ENCODE measurements around the gene ABCA2.

The ABCA2 gene

DNA sequence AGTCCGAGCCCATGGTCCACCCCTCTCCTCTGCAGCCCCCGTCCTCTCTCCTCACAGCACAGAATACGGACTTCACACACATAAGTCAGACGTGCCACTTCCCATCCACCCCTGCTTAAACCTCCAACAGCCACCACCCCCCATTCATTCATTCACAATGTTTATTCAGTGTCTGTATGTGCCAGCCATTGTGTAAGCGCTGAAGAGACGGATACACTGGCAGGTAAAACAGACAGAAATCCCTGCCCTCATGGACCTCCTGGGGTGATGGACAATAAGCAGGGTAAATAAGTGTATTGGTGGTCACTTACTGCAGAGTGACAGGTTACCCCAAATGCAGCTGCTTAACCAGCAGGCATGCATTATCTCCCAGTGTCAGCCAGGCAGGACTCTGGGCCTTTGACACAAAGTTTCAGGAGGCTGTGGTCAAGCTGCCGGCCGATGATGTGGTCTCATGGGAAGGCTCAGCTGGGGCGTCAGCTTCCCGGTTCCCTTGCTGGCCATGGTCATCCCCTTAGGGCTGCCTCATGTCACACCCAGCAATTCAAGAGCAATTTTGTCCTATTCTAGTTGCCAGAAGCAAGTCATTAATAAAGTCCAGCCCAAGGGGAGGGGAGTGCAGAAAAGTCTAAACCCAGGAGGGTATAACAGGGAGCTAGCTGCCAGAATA lies 37.7 kb downstream of the ABCA2 start:
- H3K4me3 ChIP-seq (ENCODE audit: low read depth, low read length), result no peak overlapping the region
- no peak overlapping the region for H3K27ac ChIP-seq
- H3K4me1 ChIP-seq, result no peaks in the 10 kb centered on the region
- no peaks in the 10 kb centered on the region for H3K9me3 ChIP-seq (ENCODE audit: control insufficient read depth, low read length)
- no peaks in the 10 kb centered on the region for H3K79me2 ChIP-seq
- H3K36me3 ChIP-seq (ENCODE audit: control insufficient read depth, insufficient read depth, low read length), result no peaks in the 10 kb centered on the region
- no peak overlapping the region for H3K4me2 ChIP-seq (ENCODE audit: low read length)
- no peak overlapping the region for H3K9ac ChIP-seq
- no peaks in the 10 kb centered on the region for H3K27me3 ChIP-seq (ENCODE audit: control insufficient read depth, insufficient read depth, low read length)
- TF ChIP-seq, protein P1, sequence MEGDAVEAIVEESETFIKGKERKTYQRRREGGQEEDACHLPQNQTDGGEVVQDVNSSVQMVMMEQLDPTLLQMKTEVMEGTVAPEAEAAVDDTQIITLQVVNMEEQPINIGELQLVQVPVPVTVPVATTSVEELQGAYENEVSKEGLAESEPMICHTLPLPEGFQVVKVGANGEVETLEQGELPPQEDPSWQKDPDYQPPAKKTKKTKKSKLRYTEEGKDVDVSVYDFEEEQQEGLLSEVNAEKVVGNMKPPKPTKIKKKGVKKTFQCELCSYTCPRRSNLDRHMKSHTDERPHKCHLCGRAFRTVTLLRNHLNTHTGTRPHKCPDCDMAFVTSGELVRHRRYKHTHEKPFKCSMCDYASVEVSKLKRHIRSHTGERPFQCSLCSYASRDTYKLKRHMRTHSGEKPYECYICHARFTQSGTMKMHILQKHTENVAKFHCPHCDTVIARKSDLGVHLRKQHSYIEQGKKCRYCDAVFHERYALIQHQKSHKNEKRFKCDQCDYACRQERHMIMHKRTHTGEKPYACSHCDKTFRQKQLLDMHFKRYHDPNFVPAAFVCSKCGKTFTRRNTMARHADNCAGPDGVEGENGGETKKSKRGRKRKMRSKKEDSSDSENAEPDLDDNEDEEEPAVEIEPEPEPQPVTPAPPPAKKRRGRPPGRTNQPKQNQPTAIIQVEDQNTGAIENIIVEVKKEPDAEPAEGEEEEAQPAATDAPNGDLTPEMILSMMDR (IDR thresholded peaks at IDR 0.05), result no peak
- H2AFZ ChIP-seq, result no peak overlapping the region

DNA sequence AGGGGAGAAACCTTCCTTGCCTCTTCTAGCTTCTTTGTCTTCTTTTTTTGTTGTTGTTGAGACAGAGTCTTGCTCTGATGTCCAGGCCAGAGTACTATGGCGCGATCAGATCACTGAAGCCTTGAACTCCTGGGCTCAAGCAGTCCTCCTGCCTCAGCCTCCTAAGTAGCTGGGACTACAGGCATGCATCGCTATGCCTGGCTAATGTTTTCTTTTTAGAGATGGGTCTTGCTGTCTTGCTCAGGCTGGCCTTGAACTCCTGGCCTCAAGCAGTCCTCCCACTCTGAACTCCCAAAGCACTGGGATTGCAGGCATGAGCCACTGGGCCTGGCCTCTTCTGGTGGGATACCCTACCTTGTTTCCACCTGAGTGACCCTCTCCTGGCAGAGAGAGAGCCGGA lies 39.2 kb downstream of the ABCA2 start:
- Histone ChIP-seq H3K79me2 (no peaks in the 10 kb centered on the region), H3K4me2 (ENCODE audit: low read length) (no peak overlapping the region), H3K4me3 (ENCODE audit: low read depth, low read length) (no peak overlapping the region), H3K9me3 (ENCODE audit: control insufficient read depth, low read length) (no peaks in the 10 kb centered on the region), H3K27ac (no peak overlapping the region), H3K36me3 (ENCODE audit: control insufficient read depth, insufficient read depth, low read length) (no peaks in the 10 kb centered on the region), H2AFZ (no peak overlapping the region), H3K4me1 (no peaks in the 10 kb centered on the region), H3K9ac (no peak overlapping the region), H3K27me3 (ENCODE audit: control insufficient read depth, insufficient read depth, low read length) (no peaks in the 10 kb centered on the region)
- TF ChIP-seq, protein P1 (IDR thresholded peaks at IDR 0.05), result no peak

DNA sequence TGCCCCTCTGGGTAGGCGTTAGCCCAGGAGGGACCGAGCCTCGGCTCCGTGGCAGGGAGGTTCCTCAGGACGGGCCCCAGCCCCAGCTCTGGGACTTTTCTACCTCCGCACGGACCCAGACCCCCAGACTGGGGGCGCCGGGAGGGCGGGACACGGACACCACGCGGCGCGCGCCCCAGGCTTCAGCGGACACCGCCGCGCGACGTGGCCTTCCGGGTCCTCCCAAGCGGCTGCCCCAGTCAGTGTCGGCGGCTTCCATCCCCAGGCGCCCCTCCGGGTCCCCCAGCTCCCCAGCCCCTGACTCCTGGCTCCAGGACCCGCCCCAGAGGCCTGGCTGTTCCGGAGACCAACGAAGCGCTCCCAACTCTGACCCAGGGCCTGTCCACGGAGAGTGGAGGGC lies 42.2 kb downstream of the ABCA2 start:
- no peak overlapping the region for H3K27ac ChIP-seq
- no peak overlapping the region for H3K4me3 ChIP-seq (ENCODE audit: low read depth, low read length)
- no peak overlapping the region for H3K4me2 ChIP-seq (ENCODE audit: low read length)
- H3K4me1 ChIP-seq, result no peaks in the 10 kb centered on the region
- H3K9ac ChIP-seq, result no peak overlapping the region
- H3K27me3 ChIP-seq (ENCODE audit: control insufficient read depth, insufficient read depth, low read length), result no peaks in the 10 kb centered on the region
- H3K36me3 ChIP-seq (ENCODE audit: control insufficient read depth, insufficient read depth, low read length), result no peaks in the 10 kb centered on the region
- H3K9me3 ChIP-seq (ENCODE audit: control insufficient read depth, low read length), result no peaks in the 10 kb centered on the region
- no peaks in the 10 kb centered on the region for H3K79me2 ChIP-seq
- TF ChIP-seq, protein P1 (IDR thresholded peaks at IDR 0.05), result no peak
- no peak overlapping the region for H2AFZ ChIP-seq

DNA sequence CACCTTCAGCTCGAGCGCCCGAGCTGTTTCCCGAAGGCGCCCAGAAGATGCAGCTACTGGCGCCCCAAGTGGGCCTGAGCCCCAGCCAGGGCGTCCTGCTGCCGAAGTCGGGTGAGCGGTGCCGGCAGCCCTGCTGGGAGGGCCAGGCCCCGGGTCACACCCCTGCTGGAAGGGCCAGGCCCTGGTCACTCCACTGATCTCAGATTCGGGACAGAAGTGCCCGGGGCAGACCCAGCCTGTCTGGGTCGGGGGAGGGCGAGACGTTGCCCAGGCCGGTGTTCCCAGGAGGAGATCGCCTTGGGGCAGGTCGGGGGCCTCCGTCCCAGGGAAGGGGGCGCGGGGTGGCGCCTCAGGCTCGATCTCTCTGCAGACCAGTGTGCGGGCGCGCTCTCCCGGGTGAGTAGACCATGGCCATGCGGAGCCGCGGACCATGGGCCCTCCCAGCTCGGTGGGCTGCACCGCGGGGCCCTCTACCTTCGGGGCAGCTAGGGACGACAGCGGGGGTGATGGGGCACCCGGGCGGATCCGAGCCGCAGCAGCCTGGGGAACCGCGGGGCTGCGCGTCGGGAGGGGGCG lies 42.9 kb downstream of the ABCA2 start:
- no peak overlapping the region for H2AFZ ChIP-seq
- H3K36me3 ChIP-seq (ENCODE audit: control insufficient read depth, insufficient read depth, low read length), result no peaks in the 10 kb centered on the region
- no peaks in the 10 kb centered on the region for H3K4me1 ChIP-seq
- no peak overlapping the region for H3K9ac ChIP-seq
- no peaks in the 10 kb centered on the region for H3K9me3 ChIP-seq (ENCODE audit: control insufficient read depth, low read length)
- H3K4me2 ChIP-seq (ENCODE audit: low read length), result no peak overlapping the region
- H3K27ac ChIP-seq, result no peak overlapping the region
- no peaks in the 10 kb centered on the region for H3K27me3 ChIP-seq (ENCODE audit: control insufficient read depth, insufficient read depth, low read length)
- H3K4me3 ChIP-seq (ENCODE audit: low read depth, low read length), result no peak overlapping the region
- no peaks in the 10 kb centered on the region for H3K79me2 ChIP-seq
- TF ChIP-seq, protein P1 (IDR thresholded peaks at IDR 0.05), result no peak

Data from parathyroid adenoma (tissue), 2 donors.